ENCODE data around the gene EIF2S1. TPM values are rescaled to one million over a fixed set of nuclear protein-coding genes. Genes with fewer than 3 reads are reported as not detected.

The EIF2S1 gene
- total RNA-seq (100 to 1,000 TPM in 2 of 10 donors, 10 to 100 TPM in 8; 82.3 to 118 (median 94.3) TPM), polyA plus RNA-seq (100 to 1,000 TPM in 1 of 2 donors, 10 to 100 TPM in 1; 18.7 to 110 TPM)
- long read RNA-seq, donor 1, full-length matches to known transcripts: 99 of 105 reads
- long read RNA-seq, donor 1, partial matches to known transcripts: 1 of 105 reads
- long read RNA-seq, donor 1, other reads (novel, unspliced or antisense): 5 of 105 reads
- long read RNA-seq, donor 2, full-length matches to known transcripts: 104 of 107 reads
- long read RNA-seq, donor 2, partial matches to known transcripts: 1 of 107 reads
- long read RNA-seq, donor 2, other reads (novel, unspliced or antisense): 2 of 107 reads
- long read RNA-seq, donor 3, full-length matches to known transcripts: 272 of 292 reads
- long read RNA-seq, donor 3, partial matches to known transcripts: 15 of 292 reads
- long read RNA-seq, donor 3, other reads (novel, unspliced or antisense): 5 of 292 reads

DNA sequence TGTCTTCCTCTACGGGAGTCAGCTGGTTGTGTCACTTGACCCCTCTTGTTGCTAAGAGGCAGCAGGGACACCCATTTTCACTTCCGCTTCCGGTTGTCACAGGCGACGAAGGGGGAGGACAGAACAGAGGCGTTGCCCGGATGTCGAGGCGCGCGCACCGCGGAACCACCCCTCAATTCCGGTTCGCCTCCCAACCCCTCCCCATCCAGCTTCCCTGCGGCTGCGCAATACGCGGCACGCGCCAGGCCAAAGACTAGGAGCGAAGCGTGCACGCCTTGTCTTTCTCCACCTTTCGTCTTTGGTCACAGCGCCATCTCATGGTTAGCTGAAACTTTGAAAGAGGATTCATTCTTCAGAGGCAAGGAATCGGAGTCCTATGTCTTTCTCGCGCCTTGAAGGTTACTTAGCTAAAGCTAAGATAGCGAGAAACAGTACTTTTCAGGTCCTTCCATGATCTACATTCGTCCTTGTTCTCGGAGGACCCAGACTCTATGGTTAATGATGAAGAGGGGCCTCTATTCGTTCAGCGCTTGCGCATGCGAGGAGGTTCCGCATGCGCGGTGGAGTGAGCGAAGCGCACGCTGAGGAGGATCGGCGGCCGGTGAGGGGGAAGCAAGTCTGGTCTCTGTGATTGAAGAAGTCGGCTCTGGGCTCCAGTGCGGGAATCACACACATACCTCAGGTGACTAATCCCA lies at the start of gene EIF2S1, which contains the start of gene ATP6V1D:
EIF2S1 (plus strand) TSS at position 554 of the 695 bp plus-strand sequence. CDS start 4,440 bp downstream, outside the sequence.
ATP6V1D (minus strand) TSS at position 30 of the 695 bp plus-strand sequence. CDS start 106 bp downstream, outside the sequence.
- Histone ChIP-seq H3K9me3 (no peaks in the 10 kb centered on the region), H3K36me3 (peaks cover 0 to 32% (median 4%) of the 10 kb centered on the region in 9 donors), H3K4me1 (peaks cover 14 to 80% (median 71%) of the 10 kb centered on the region in 9 donors), H3K4me3 (peak within 1 kb of the TSS; percentile 69 to 97 (median 78)), H3K27me3 (no peaks in the 10 kb centered on the region), H3K27ac (peak within 1 kb of the TSS; percentile 92 to 98 (median 97))
- TF ChIP-seq, protein P1, sequence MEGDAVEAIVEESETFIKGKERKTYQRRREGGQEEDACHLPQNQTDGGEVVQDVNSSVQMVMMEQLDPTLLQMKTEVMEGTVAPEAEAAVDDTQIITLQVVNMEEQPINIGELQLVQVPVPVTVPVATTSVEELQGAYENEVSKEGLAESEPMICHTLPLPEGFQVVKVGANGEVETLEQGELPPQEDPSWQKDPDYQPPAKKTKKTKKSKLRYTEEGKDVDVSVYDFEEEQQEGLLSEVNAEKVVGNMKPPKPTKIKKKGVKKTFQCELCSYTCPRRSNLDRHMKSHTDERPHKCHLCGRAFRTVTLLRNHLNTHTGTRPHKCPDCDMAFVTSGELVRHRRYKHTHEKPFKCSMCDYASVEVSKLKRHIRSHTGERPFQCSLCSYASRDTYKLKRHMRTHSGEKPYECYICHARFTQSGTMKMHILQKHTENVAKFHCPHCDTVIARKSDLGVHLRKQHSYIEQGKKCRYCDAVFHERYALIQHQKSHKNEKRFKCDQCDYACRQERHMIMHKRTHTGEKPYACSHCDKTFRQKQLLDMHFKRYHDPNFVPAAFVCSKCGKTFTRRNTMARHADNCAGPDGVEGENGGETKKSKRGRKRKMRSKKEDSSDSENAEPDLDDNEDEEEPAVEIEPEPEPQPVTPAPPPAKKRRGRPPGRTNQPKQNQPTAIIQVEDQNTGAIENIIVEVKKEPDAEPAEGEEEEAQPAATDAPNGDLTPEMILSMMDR (IDR thresholded peaks at IDR 0.05): peak; percentile 75 to 99 (median 92)
- 0% methylated on average over 47 of the region's 47 CpGs for WGBS, 2 donors
- intact Hi-C loops (cut with DNase I): loop anchor here in 3 of 10 donors (2.0 to 5.0 kb wide), 2 partner anchors 118 to 119 kb away; partner anchors contain the start of gene PALS1 (in 3 of the 3)
- DNase-seq: peak; percentile 99 to 100
- peak; percentile 97 to 100 (median 98) for ATAC-seq

DNA sequence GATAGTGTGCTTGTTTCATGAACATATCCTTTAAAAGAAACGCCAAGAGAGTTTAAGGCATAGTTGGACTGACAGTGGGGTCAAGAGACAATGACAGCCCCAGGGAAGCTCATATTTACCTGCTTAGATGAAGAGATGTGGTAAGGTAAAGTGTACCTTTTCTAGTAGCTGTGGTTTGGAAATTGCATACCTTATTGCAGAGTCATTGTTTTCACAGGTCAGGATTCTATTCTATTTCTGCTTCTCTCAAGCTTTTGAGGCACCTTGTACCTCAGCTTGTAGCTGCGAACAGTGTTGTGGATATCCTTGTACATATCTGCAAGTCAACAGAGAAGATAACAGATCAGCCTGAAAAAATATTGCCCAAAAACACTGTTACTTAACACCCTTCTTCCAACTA lies 48.3 kb upstream of the EIF2S1 start:
- H3K27ac ChIP-seq: no peak overlapping the region
- intact Hi-C loops (cut with DNase I): no loop called here
- DNase-seq (no peak), ATAC-seq (no peak)
- WGBS, 2 donors: 93 to 95% methylated on average over 2 of the region's 2 CpGs
- H3K36me3 ChIP-seq: peaks cover 0 to 66% (median 13%) of the 10 kb centered on the region in 9 donors
- H3K4me3 ChIP-seq: no peak overlapping the region
- H3K9me3 ChIP-seq: no peaks in the 10 kb centered on the region
- H3K27me3 ChIP-seq: no peaks in the 10 kb centered on the region
- no peaks in the 10 kb centered on the region for H3K4me1 ChIP-seq
- TF ChIP-seq, protein P1 (IDR thresholded peaks at IDR 0.05): no peak

DNA sequence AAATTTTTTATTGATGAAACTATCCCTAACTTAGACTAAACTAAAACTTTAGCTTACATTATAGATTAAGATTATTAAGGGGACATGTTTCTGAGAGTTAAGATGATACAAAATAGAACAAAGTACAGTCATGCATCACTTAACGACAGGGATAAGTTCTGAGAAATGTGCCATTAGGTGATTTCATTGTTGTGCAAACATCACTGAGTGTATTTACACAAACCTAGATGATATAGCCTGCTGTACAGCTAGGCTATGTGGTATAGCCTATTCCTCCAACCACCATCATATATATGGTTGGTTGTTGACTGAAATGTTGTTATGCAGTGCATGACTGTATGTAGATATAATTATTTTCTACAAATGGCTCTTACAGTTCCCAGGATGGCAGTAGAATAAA lies 47.0 kb upstream of the EIF2S1 start:
- Histone ChIP-seq H3K27me3 (no peaks in the 10 kb centered on the region), H3K36me3 (peaks cover 0 to 70% (median 18%) of the 10 kb centered on the region in 9 donors), H3K27ac (no peak overlapping the region), H3K4me1 (no peaks in the 10 kb centered on the region), H3K9me3 (no peaks in the 10 kb centered on the region), H3K4me3 (no peak overlapping the region)
- TF ChIP-seq, protein P1 (IDR thresholded peaks at IDR 0.05): no peak
- WGBS, 2 donors: 89 to 90% methylated on average over 1 of the region's 1 CpG
- ATAC-seq (no peak), DNase-seq (no peak)
- intact Hi-C loops (cut with DNase I): no loop called here

DNA sequence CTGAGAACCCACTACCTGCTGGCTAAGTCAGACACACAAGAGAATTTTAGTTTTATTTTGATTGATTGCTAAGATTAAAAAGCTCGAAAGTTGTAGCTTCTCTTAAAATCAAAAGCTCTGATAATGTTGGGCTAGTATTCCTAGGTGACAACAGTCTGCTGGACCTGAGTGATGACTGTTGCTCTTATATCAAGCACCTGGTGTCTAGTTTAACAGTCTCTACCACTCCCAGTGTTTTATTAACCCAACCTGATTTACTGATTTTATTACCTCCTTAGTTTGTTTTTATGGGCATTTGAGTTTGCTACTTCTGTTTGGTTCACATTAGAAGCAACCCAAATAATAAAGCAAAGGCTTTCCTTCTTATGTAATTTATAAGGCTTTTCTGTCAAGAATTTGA lies 42.3 kb upstream of the EIF2S1 start:
- Histone ChIP-seq H3K4me3 (no peak overlapping the region), H3K36me3 (peaks cover 0 to 100% (median 29%) of the 10 kb centered on the region in 9 donors), H3K27ac (no peak overlapping the region), H3K9me3 (no peaks in the 10 kb centered on the region), H3K4me1 (no peaks in the 10 kb centered on the region), H3K27me3 (no peaks in the 10 kb centered on the region)
- TF ChIP-seq, protein P1 (IDR thresholded peaks at IDR 0.05): no peak
- intact Hi-C loops (cut with DNase I): no loop called here
- DNase-seq (no peak), ATAC-seq (no peak)
- 78 to 85% methylated on average over 1 of the region's 1 CpG for WGBS, 2 donors
